K562 (cell line): ENCODE data around the gene MATCAP1. TPM values are rescaled to one million over a fixed set of nuclear protein-coding genes. Genes with fewer than 3 reads are reported as not detected.

Experiments used
- ATF7 ChIP-seq: fragments of 450-650 bp; IDR thresholded peaks from 2 replicates; pipeline ENCODE4 v1.7.1; 2014; ENCODE audit warnings: mild to moderate bottlenecking, moderate library complexity
- CXXC5 ChIP-seq: fragments of 250-450 bp; sonication (Bioruptor Pico); IDR thresholded peaks from 2 replicates; pipeline ENCODE4 v1.8.0; 2022; ENCODE audit warnings: inconsistent platforms, mild to moderate bottlenecking, moderate library complexity
- HBP1 ChIP-seq: fragments of 450-650 bp; formaldehyde crosslinking; IDR thresholded peaks from 2 replicates; pipeline ENCODE4 v1.4.0; 2022; ENCODE audit warnings: missing genetic modification characterization
- IRF1 ChIP-seq: sonication (generic); formaldehyde crosslinking; IDR thresholded peaks from 2 replicates; pipeline ENCODE4 v1.8.0; 2022; ENCODE audit warnings: missing genetic modification reagents, mild to moderate bottlenecking, borderline replicate concordance
- MAFK ChIP-seq: IDR thresholded peaks from 2 replicates; pipeline ENCODE4 v1.6.1; 2011; ENCODE audit warnings: low read length, improper control_type of control experiment
- MCM5 ChIP-seq: fragments of 450-650 bp; IDR thresholded peaks from 2 replicates; pipeline ENCODE4 v1.6.1; 2016; ENCODE audit warnings: low read depth
- NCOA2 ChIP-seq, 2 experiments: fragments of 450-650 bp; IDR thresholded peaks; 2 replicates each; pipeline ENCODE4 v1.6.1; 2018; ENCODE audit warnings: mild to moderate bottlenecking in 2 of 2, moderate library complexity in 1 of 2; ENCODE audit not compliant: partially characterized antibody in 2 of 2
- NFATC3 ChIP-seq: fragments of 450-650 bp; IDR thresholded peaks from 2 replicates; pipeline ENCODE4 v1.6.1; 2017; ENCODE audit warnings: mild to moderate bottlenecking
- POLR3A ChIP-seq: IDR thresholded peaks from 2 replicates; pipeline ENCODE4 v1.6.1; 2011; ENCODE audit warnings: borderline replicate concordance, mild to moderate bottlenecking, moderate library complexity; ENCODE audit not compliant: insufficient read length, insufficient read depth; ENCODE audit errors: extremely low read depth
- REST ChIP-seq, 2 experiments: fragments of 450-650 bp; formaldehyde crosslinking in 1 of 2; IDR thresholded peaks; 2 replicates each; pipeline versions ENCODE4 v1.4.0 to v1.6.1; 2014 to 2020; ENCODE audit warnings: mild to moderate bottlenecking in 2 of 2, borderline replicate concordance in 1 of 2, low read depth in 1 of 2
- TGIF2 ChIP-seq: sonication (generic); formaldehyde crosslinking; IDR thresholded peaks from 2 replicates; pipeline ENCODE4 v1.8.1; 2022; ENCODE audit warnings: mild to moderate bottlenecking, missing genetic modification reagents, moderate library complexity
- ZBTB9 ChIP-seq: fragments of 450-650 bp; formaldehyde crosslinking; IDR thresholded peaks from 2 replicates; pipeline ENCODE4 v1.4.0; 2020; ENCODE audit warnings: mild to moderate bottlenecking, moderate library complexity
- ZNF143 ChIP-seq: sonication (generic); formaldehyde crosslinking; IDR thresholded peaks from 2 replicates; pipeline ENCODE4 v1.9.0; 2022; ENCODE audit warnings: mild to moderate bottlenecking, missing genetic modification reagents
- ZNF175 ChIP-seq: fragments of 200-800 bp; sonication (Bioruptor generic); IDR thresholded peaks from 2 replicates; pipeline ENCODE4 v1.6.1; 2016; ENCODE audit warnings: low read depth, mild to moderate bottlenecking, missing genetic modification characterization, missing compliant biosample characterization
- polyA plus RNA-seq, 8 experiments: library from polyadenylated mRNA; depleted of rRNA in 4 of 8; stranded (reverse) in 5 of 8; unstranded in 3 of 8; fragments of >200 nt; fragmentation: Nextera tagmentation in 2 of 8; fragmentation: Illumina TruSeq in 1 of 8; extraction: Ambion mirVana in 2 of 8; extraction: Trizol in 1 of 8; gene quantifications; 2 replicates each; pipeline versions ENCODE4 v1.2.1 to v1.2.3, GENCODE V29; 2011 to 2014; ENCODE audit warnings: inconsistent platforms in 1 of 8, missing spikeins in 1 of 8
- total RNA-seq, 7 experiments: library from RNA; depleted of rRNA in 6 of 7; stranded (reverse); fragments of >200 nt in 6 of 7; fragmentation: Illumina TruSeq in 2 of 7; extraction: Trizol in 2 of 7; gene quantifications; 2 replicates each; pipeline versions ENCODE4 v1.2.1 to v1.2.3, GENCODE V29; 2011 to 2021; ENCODE audit warnings: low replicate concordance in 1 of 7
- TF ChIP-seq, protein P1 (sequence below): fragments of 250-450 bp; sonication (Bioruptor Pico); IDR thresholded peaks from 2 replicates; pipeline ENCODE4 v1.8.0; 2021; ENCODE audit warnings: moderate library complexity, mild to moderate bottlenecking, inconsistent platforms

The MATCAP1 gene
- total and polyA plus RNA-seq, 9 of the 15 experiments (the other 6 are each of a cell fraction or from before 2014, with no cell fraction given) = 3.4 to 20.5 (median 10.3) TPM

- TF ChIP-seq REST (IDR thresholded peaks at IDR 0.05; ENCODE audit: borderline replicate concordance) (peak; percentile 79), REST (CRISPR knock-in tag; IDR thresholded peaks at IDR 0.05; ENCODE audit: low read depth) (0 out of 2 replicates have a peak, but pooled peaks have one; percentile 27), MCM5 (no peak), NCOA2 (IDR thresholded peaks at IDR 0.05; ENCODE audit: partially characterized antibody in 2 of 2) (no peak), ZNF143 (no peak), ZBTB9 (0 out of 2 replicates have a peak, but pooled peaks have one; percentile 35), ZNF175 (CRISPR knock-in tag) (no peak), IRF1 (CRISPR knock-in tag) (no peak), CXXC5 (peak; percentile 92), NFATC3 (no peak), POLR3A (no peak), MAFK (no peak), TGIF2 (CRISPR knock-in tag) (peak; percentile 63; the same call in 1 of the 2 replicates), ATF7 (0 out of 2 replicates have a peak, but pooled peaks have one; percentile 22), HBP1 (CRISPR knock-in tag) (no peak)
- TF ChIP-seq, protein P1, sequence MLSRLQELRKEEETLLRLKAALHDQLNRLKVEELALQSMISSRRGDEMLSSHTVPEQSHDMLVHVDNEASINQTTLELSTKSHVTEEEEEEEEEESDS (CRISPR knock-in tag) = no peak
These were observed 19.1 kb downstream of the MATCAP1 start, which contains the start of gene HSF4 (continued) for GRCh38 chr16:67164599-67165061.
